H9 (cell line): ENCODE results near the gene AHNAK2. TPM values are rescaled to one million over a fixed set of nuclear protein-coding genes. Genes with fewer than 3 reads are reported as not detected.

ENCODE experiments used
- DNase-seq: peaks from one replicate; pipeline ENCODE4 v3.0.0-alpha.2; 2017
- H2AFZ ChIP-seq: one replicate; pipeline ENCODE4 v1.6.1; 2013; ENCODE audit warnings: mild to moderate bottlenecking, low read length, control low read depth, moderate library complexity
- H2AK5ac ChIP-seq: 2 replicates; pipeline ENCODE4 v1.6.1; 2013; ENCODE audit warnings: low read length, control low read depth, mixed read lengths; ENCODE audit not compliant: insufficient read length
- H2BK120ac ChIP-seq: one replicate; pipeline ENCODE4 v1.6.1; 2013; ENCODE audit warnings: low read depth, mild to moderate bottlenecking, low read length, control low read depth, inconsistent platforms; ENCODE audit not compliant: poor library complexity, severe bottlenecking
- H2BK12ac ChIP-seq: 2 replicates; pipeline ENCODE4 v1.6.1; 2013; ENCODE audit warnings: low read length, control low read depth, mixed read lengths, low read depth; ENCODE audit not compliant: insufficient read length
- H2BK15ac ChIP-seq: 2 replicates; pipeline ENCODE4 v1.6.1; 2013; ENCODE audit warnings: low read depth, low read length, control low read depth
- H2BK20ac ChIP-seq: one replicate; pipeline ENCODE4 v1.6.1; 2013; ENCODE audit warnings: low read depth, mild to moderate bottlenecking, low read length, control low read depth, inconsistent platforms; ENCODE audit not compliant: poor library complexity, severe bottlenecking
- H2BK5ac ChIP-seq: 2 replicates; pipeline ENCODE4 v1.6.1; 2013; ENCODE audit warnings: low read length, control low read depth, mixed read lengths; ENCODE audit not compliant: insufficient read length
- H3K14ac ChIP-seq: 2 replicates; pipeline ENCODE4 v1.6.1; 2013; ENCODE audit warnings: low read length, control low read depth; ENCODE audit not compliant: insufficient read depth
- H3K18ac ChIP-seq: 2 replicates; pipeline ENCODE4 v1.6.1; 2013; ENCODE audit warnings: low read depth, mild to moderate bottlenecking, mixed read lengths, low read length, control low read depth; ENCODE audit not compliant: insufficient read length
- H3K23ac ChIP-seq: 2 replicates; pipeline ENCODE4 v1.6.1; 2013; ENCODE audit warnings: low read length, control low read depth, mixed read lengths, low read depth; ENCODE audit not compliant: insufficient read length
- H3K23me2 ChIP-seq: 2 replicates; pipeline ENCODE4 v1.6.1; 2013; ENCODE audit warnings: low read depth, mild to moderate bottlenecking, mixed read lengths, low read length, control low read depth; ENCODE audit not compliant: insufficient read length, poor library complexity, severe bottlenecking
- H3K27ac ChIP-seq: 2 replicates; pipeline ENCODE4 v1.5.1; 2013; ENCODE audit warnings: low read length, control low read depth, mixed read lengths, low read depth; ENCODE audit not compliant: insufficient read length
- H3K27me3 ChIP-seq: 2 replicates; pipeline ENCODE4 v1.6.1; 2013; ENCODE audit warnings: low read length, control low read depth, inconsistent platforms; ENCODE audit not compliant: insufficient read depth
- H3K4ac ChIP-seq: 2 replicates; pipeline ENCODE4 v1.6.1; 2013; ENCODE audit warnings: low read depth, mild to moderate bottlenecking, control low read depth, inconsistent platforms, low read length, moderate library complexity
- H3K4me1 ChIP-seq: 2 replicates; pipeline ENCODE4 v1.6.1; 2013; ENCODE audit warnings: low read length, control low read depth, inconsistent platforms; ENCODE audit not compliant: insufficient read depth
- H3K4me2 ChIP-seq: 2 replicates; pipeline ENCODE4 v1.6.1; 2013; ENCODE audit warnings: low read length, control low read depth, mixed read lengths; ENCODE audit not compliant: insufficient read length, insufficient read depth
- H3K56ac ChIP-seq: 2 replicates; pipeline ENCODE4 v1.6.1; 2013; ENCODE audit warnings: low read depth, mild to moderate bottlenecking, mixed read lengths, low read length, control low read depth; ENCODE audit not compliant: insufficient read length
- H3K79me1 ChIP-seq: 2 replicates; pipeline ENCODE4 v1.6.1; 2013; ENCODE audit warnings: low read depth, mild to moderate bottlenecking, moderate library complexity, low read length, control low read depth, inconsistent platforms; ENCODE audit not compliant: insufficient read depth, poor library complexity, severe bottlenecking
- H3K79me2 ChIP-seq: 2 replicates; pipeline ENCODE4 v1.6.1; 2013; ENCODE audit warnings: low read length, control low read depth, inconsistent platforms; ENCODE audit not compliant: insufficient read depth
- H3K9ac ChIP-seq: 2 replicates; pipeline ENCODE4 v1.6.1; 2013; ENCODE audit warnings: low read length, control low read depth, mixed read lengths; ENCODE audit not compliant: insufficient read length; ENCODE audit errors: extremely low read depth
- H3K9me3 ChIP-seq: one replicate; pipeline ENCODE4 v1.6.1; 2013; ENCODE audit warnings: low read depth, low read length, inconsistent platforms; ENCODE audit not compliant: control insufficient read depth
- H3T11ph ChIP-seq: one replicate; pipeline ENCODE4 v1.6.1; 2013; ENCODE audit warnings: mild to moderate bottlenecking, low read length, control low read depth, inconsistent platforms
- H4K20me1 ChIP-seq: one replicate; pipeline ENCODE4 v1.6.1; 2013; ENCODE audit not compliant: control insufficient read depth, insufficient read length, insufficient read depth
- H4K5ac ChIP-seq: 2 replicates; pipeline ENCODE4 v1.6.1; 2013; ENCODE audit warnings: low read depth, mild to moderate bottlenecking, mixed read lengths, low read length, control low read depth; ENCODE audit not compliant: insufficient read length
- H4K8ac ChIP-seq: replicated peaks from 2 replicates; pipeline ENCODE4 v1.6.1; 2013; ENCODE audit warnings: low read length, control low read depth, mixed read lengths, low read depth; ENCODE audit not compliant: insufficient read length
- H4K91ac ChIP-seq: 2 replicates; pipeline ENCODE4 v1.6.1; 2013; ENCODE audit warnings: low read depth, mild to moderate bottlenecking, moderate library complexity, mixed read lengths, low read length, control low read depth; ENCODE audit not compliant: insufficient read length
- H3K27ac Mint-ChIP-seq, 3 experiments: 2 replicates in 2 of 3; 3 replicates in 1 of 3; pipeline ENCODE4 v1.8.0; 2020 to 2021; ENCODE audit warnings: mixed read lengths in 3 of 3, mild to moderate bottlenecking in 1 of 3, moderate library complexity in 1 of 3
- H3K27me3 Mint-ChIP-seq: 2 replicates; pipeline ENCODE4 v1.8.0; 2021; ENCODE audit warnings: low read depth, mild to moderate bottlenecking, moderate library complexity, mixed read lengths
- H3K36me3 Mint-ChIP-seq, 3 experiments: 2 replicates in 2 of 3; 3 replicates in 1 of 3; pipeline ENCODE4 v1.8.0; 2020 to 2021; ENCODE audit warnings: low read depth in 3 of 3, mixed read lengths in 3 of 3; ENCODE audit not compliant: insufficient read depth in 1 of 3
- H3K4me1 Mint-ChIP-seq, 2 experiments: 2 replicates each; pipeline ENCODE4 v1.8.0; 2020; ENCODE audit warnings: mixed read lengths in 2 of 2
- H3K4me3 Mint-ChIP-seq, 2 experiments: 2 replicates in 1 of 2; 3 replicates in 1 of 2; pipeline ENCODE4 v1.8.0; 2020 to 2021; ENCODE audit warnings: mild to moderate bottlenecking in 2 of 2, mixed read lengths in 2 of 2, moderate library complexity in 1 of 2
- H3K9me3 Mint-ChIP-seq, 2 experiments: 2 replicates in 1 of 2; 3 replicates in 1 of 2; pipeline ENCODE4 v1.8.0; 2020; ENCODE audit warnings: mild to moderate bottlenecking in 2 of 2, mixed read lengths in 2 of 2, moderate library complexity in 1 of 2
- CTCF ChIP-seq: fragments of 200-600 bp; sonication (generic); conservative IDR thresholded peaks from 3 replicates; pipeline ENCODE4 v1.8.0; 2021; ENCODE audit warnings: antibody characterized with exemption, mild to moderate bottlenecking
- WGBS: extraction: QIAGEN DNeasy Blood & Tissue Kit; methylation state at CpG from one replicate; pipeline ENCODE4 v1.1.7; 2013; ENCODE audit warnings: missing lambda C conversion rate, low lambda C conversion rate, mixed read lengths; ENCODE audit not compliant: insufficient read length; ENCODE audit errors: extremely low coverage; 5-methylcytosine and 5-hydroxymethylcytosine counted together
- total RNA-seq: library from RNA; stranded (reverse); gene quantifications from 2 replicates; pipeline ENCODE4 v1.2.1, GENCODE V29; 2021

Gene AHNAK2
- total RNA-seq, 1 experiment from 2014 or later: 2.8 TPM

DNA sequence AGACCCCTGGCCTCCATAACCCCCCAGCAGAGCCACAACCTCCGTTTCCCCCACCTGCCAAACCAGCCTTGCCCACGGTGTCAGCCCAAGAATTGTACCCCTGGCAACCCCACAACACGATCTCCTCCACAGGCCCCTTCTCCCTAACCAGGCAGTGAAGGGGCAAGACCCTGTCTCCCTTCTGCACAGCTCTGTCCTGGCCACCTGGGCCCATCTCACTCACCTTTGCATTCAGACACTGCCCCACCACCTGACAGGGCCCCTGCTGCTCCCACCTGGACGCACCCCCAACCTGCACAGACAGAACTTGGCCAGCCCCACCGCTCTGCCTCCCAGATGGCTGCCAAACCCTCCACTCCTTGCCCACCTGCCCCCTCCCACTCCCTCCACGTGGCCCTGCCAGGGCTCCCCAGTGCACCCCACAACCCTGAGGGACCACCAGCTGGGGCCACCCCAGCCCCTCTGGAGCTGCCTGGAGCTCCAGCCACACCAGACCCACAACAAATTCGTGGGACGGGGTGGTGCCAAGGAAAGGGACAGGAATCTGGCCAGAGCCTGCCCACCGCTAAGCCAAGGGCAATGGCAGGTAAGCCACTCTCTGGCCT lies 11.8 kb downstream of the AHNAK2 start:
- H3K79me1 ChIP-seq: no peaks in the 10 kb centered on the region
- no peak overlapping the region for H3K9ac ChIP-seq

More for the DNA sequence above, 11.8 kb downstream of the AHNAK2 start:
- Mint-ChIP-seq H3K4me3 (no peak overlapping the region), H3K27ac (no peak overlapping the region), H3K4me1 (peaks cover 11 to 21% of the 10 kb centered on the region in 2 experiments), H3K36me3 (no peaks in the 10 kb centered on the region), H3K9me3 (no peaks in the 10 kb centered on the region), H3K27me3 (peaks cover 24% of the 10 kb centered on the region)
- H4K5ac ChIP-seq: no peak overlapping the region
- no peak overlapping the region for H2BK120ac ChIP-seq
- H3K79me2 ChIP-seq: no peaks in the 10 kb centered on the region
- no peak for TF ChIP-seq CTCF
- no peak overlapping the region for H3K4ac ChIP-seq
- H2BK12ac ChIP-seq: no peak overlapping the region
- H3K14ac ChIP-seq: no peak overlapping the region; the same call in 1 of the 2 replicates
- H2BK5ac ChIP-seq: no peak overlapping the region
- peaks cover 3% of the 10 kb centered on the region; the same call in 1 of the 2 replicates for H3K4me1 ChIP-seq
- no peak overlapping the region for H3K56ac ChIP-seq
- no peak for DNase-seq
- peaks cover 6% of the 10 kb centered on the region for H3K23me2 ChIP-seq
- H2AFZ ChIP-seq: no peak overlapping the region
- H3K4me2 ChIP-seq: no peak overlapping the region
- no peak overlapping the region for H2BK15ac ChIP-seq
- H3K23ac ChIP-seq: no peak overlapping the region
- H3K9me3 ChIP-seq: no peaks in the 10 kb centered on the region
- no peak overlapping the region for H2BK20ac ChIP-seq
- H3K18ac ChIP-seq: no peak overlapping the region
- no peaks in the 10 kb centered on the region for H4K20me1 ChIP-seq
- no peak overlapping the region for H2AK5ac ChIP-seq
- no peak overlapping the region for H4K91ac ChIP-seq
- no peak overlapping the region for H3T11ph ChIP-seq
- no peak overlapping the region for H3K27ac ChIP-seq
- H3K27me3 ChIP-seq: no peaks in the 10 kb centered on the region; the same call in 1 of the 2 replicates
- WGBS: no CpG with 5 or more reads among the region's 9 CpGs
- H4K8ac ChIP-seq: no peak overlapping the region
